ENCODE measurements around the gene TCIRG1. TPM values are rescaled to one million over a fixed set of nuclear protein-coding genes. Genes with fewer than 3 reads are reported as not detected.
A peak's percentile ranks its signal among the peaks of the same experiment; 100 is the strongest.

Gene TCIRG1
- polyA plus RNA-seq, 1 experiment = 26.5 TPM

GRCh38 chr11:68012044-68012842, 26.6 kb upstream of the TCIRG1 start:
- H3K4me3 ChIP-seq (ENCODE audit: low read depth, low read length) = no peak overlapping the region
- POLR2A ChIA-PET = no interaction called here
- no peaks in the 10 kb centered on the region for H3K27me3 ChIP-seq (ENCODE audit: control insufficient read depth, insufficient read depth, low read length)
- no peak for DNase-seq (ENCODE audit: low read depth, low spot score)
- peak overlapping the region; percentile 95 for H3K27ac ChIP-seq (ENCODE audit: low read depth, low read length)
- no peak for TF ChIP-seq CTCF (IDR thresholded peaks at IDR 0.05; ENCODE audit: low read depth, low read length)
- CTCF ChIA-PET = no interaction called here
- H3K9me3 ChIP-seq (ENCODE audit: control insufficient read depth, insufficient read depth, low read length) = no peaks in the 10 kb centered on the region; the same call in 1 of the 2 replicates

GRCh38 chr11:68012843-68013610, 25.8 kb upstream of the TCIRG1 start:
- CTCF ChIA-PET = no interaction called here
- Histone ChIP-seq H3K9me3 (ENCODE audit: control insufficient read depth, insufficient read depth, low read length) (no peaks in the 10 kb centered on the region; the same call in 1 of the 2 replicates), H3K27ac (ENCODE audit: low read depth, low read length) (peak overlapping the region; percentile 95), H3K4me3 (ENCODE audit: low read depth, low read length) (no peak overlapping the region), H3K27me3 (ENCODE audit: control insufficient read depth, insufficient read depth, low read length) (no peaks in the 10 kb centered on the region)
- TF ChIP-seq CTCF (IDR thresholded peaks at IDR 0.05; ENCODE audit: low read depth, low read length) = no peak
- POLR2A ChIA-PET = interaction anchor here (0.5 to 1.2 kb wide), 3 partner anchors 12 to 998 kb away, joined by 3 to 9 read pairs (median 3); partner anchors contain the start of gene NDUFS8
- peak; percentile 90 for DNase-seq (ENCODE audit: low read depth, low spot score)

GRCh38 chr11:68013611-68014156, 25.1 kb upstream of the TCIRG1 start:
- TF ChIP-seq CTCF (IDR thresholded peaks at IDR 0.05; ENCODE audit: low read depth, low read length) = no peak
- Histone ChIP-seq H3K9me3 (ENCODE audit: control insufficient read depth, insufficient read depth, low read length) (no peaks in the 10 kb centered on the region; the same call in 1 of the 2 replicates), H3K27ac (ENCODE audit: low read depth, low read length) (peak overlapping the region; percentile 95), H3K27me3 (ENCODE audit: control insufficient read depth, insufficient read depth, low read length) (no peaks in the 10 kb centered on the region), H3K4me3 (ENCODE audit: low read depth, low read length) (no peak overlapping the region)
- ChIA-PET CTCF (no interaction called here), POLR2A (interaction anchor here (0.5 to 1.2 kb wide), 3 partner anchors 12 to 997 kb away, joined by 3 to 9 read pairs (median 3); partner anchors contain the start of gene NDUFS8)
- no peak for DNase-seq (ENCODE audit: low read depth, low spot score)

GRCh38 chr11:68014157-68014946, 24.5 kb upstream of the TCIRG1 start:
- H3K4me3 ChIP-seq (ENCODE audit: low read depth, low read length) = no peak overlapping the region
- H3K9me3 ChIP-seq (ENCODE audit: control insufficient read depth, insufficient read depth, low read length) = no peaks in the 10 kb centered on the region
- peak; percentile 67 for DNase-seq (ENCODE audit: low read depth, low spot score)
- ChIA-PET POLR2A (no interaction called here), CTCF (no interaction called here)
- no peaks in the 10 kb centered on the region for H3K27me3 ChIP-seq (ENCODE audit: control insufficient read depth, insufficient read depth, low read length)
- peak overlapping the region; percentile 95 for H3K27ac ChIP-seq (ENCODE audit: low read depth, low read length)
- TF ChIP-seq CTCF (IDR thresholded peaks at IDR 0.05; ENCODE audit: low read depth, low read length) = no peak

All from AG04450 (cell line).